Right lobe of liver (tissue), 4 donors: ENCODE results near the gene AOC2.

Experiments used
- POLR2A ChIP-seq: fragments of 450-650 bp; IDR thresholded peaks from one replicate; pipeline ENCODE4 v1.6.1; 2017; ENCODE audit warnings: antibody characterized with exemption, mild to moderate bottlenecking
- TF ChIP-seq, protein P1 (sequence below), 4 donors: fragments of 200-600 bp in 3 of 4; fragments of 450-650 bp in 1 of 4; IDR thresholded peaks; one replicate each; pipeline versions ENCODE4 v1.5.1 to v1.8.0; 2016 to 2022; ENCODE audit warnings: antibody characterized with exemption in 4 of 4, mild to moderate bottlenecking in 2 of 4
- donor health status: DM: no; HTN: no; CAD: no.
- donor health status: DM: no; HTN: no; CAD: no.
- donor health status: DM: no; HTN: yes; CAD: no.

- TF ChIP-seq, protein P1, sequence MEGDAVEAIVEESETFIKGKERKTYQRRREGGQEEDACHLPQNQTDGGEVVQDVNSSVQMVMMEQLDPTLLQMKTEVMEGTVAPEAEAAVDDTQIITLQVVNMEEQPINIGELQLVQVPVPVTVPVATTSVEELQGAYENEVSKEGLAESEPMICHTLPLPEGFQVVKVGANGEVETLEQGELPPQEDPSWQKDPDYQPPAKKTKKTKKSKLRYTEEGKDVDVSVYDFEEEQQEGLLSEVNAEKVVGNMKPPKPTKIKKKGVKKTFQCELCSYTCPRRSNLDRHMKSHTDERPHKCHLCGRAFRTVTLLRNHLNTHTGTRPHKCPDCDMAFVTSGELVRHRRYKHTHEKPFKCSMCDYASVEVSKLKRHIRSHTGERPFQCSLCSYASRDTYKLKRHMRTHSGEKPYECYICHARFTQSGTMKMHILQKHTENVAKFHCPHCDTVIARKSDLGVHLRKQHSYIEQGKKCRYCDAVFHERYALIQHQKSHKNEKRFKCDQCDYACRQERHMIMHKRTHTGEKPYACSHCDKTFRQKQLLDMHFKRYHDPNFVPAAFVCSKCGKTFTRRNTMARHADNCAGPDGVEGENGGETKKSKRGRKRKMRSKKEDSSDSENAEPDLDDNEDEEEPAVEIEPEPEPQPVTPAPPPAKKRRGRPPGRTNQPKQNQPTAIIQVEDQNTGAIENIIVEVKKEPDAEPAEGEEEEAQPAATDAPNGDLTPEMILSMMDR (IDR thresholded peaks at IDR 0.05): no peak
- no peak for TF ChIP-seq POLR2A
Observed at GRCh38 chr17:42883802-42884558, 39.6 kb downstream of the AOC2 start.
